Measurements from ENCODE around the gene LGALS16. TPM values are rescaled to one million over a fixed set of nuclear protein-coding genes. Genes with fewer than 3 reads are reported as not detected.

The LGALS16 gene
- total RNA-seq, 4 donors from 2014 or later = not detected

DNA sequence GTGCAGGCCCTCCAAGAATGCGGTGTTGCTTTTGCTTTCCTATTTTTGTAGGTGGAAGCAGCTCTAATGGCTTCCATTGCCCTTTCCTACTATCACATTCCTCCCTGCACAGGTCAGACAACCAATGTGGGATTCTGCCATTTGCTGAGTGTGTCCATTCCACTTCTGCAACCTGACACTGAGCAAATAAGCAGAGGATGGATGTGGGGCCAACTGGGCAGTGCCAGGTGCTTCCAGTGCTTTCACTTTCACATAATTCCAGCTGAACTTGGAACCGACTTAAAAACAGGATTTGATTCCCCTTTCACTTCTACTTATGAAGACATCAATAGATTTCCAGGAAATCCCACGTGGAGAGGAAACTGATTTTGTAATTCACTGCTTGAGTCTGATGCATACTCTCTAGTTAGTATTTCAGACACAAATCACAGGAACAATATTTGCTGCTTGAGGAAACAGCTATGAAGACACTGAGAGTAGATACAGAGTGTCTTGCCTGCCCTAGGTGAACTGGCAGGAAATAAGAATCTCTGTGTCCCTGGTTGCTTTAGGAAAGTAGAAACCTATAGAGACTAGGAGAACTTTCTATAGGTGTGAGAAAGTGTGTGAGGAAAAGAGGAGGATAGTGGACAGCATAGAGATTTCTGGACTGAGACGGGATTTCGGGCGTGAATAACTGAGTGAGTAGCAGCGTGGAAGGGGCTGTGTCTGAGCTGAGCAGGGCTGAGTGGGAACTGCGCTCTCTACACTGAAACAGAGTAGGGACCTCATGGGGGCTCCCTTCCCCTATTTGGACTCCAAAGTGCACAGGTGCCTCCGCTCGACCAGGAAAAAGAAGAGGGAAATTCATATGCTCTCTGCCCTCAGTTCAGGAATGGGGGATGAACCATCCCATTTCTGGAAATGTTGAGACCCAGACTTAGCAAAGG lies 22.5 kb downstream of the LGALS16 start:
- Histone ChIP-seq H3K36me3 (no peaks in the 10 kb centered on the region), H3K9me3 (no peaks in the 10 kb centered on the region), H3K4me1 (peaks cover 9% of the 10 kb centered on the region), H3K4me3 (no peak overlapping the region), H3K27ac (no peak overlapping the region), H3K27me3 (no peaks in the 10 kb centered on the region)
- WGBS = 78% methylated on average over 10 of the region's 10 CpGs
- TF ChIP-seq POLR2A (IDR thresholded peaks at IDR 0.05) (no peak), EP300 (IDR thresholded peaks at IDR 0.05) (no peak), POLR2AphosphoS5 (IDR thresholded peaks at IDR 0.05) (no peak)
- TF ChIP-seq, protein P1, sequence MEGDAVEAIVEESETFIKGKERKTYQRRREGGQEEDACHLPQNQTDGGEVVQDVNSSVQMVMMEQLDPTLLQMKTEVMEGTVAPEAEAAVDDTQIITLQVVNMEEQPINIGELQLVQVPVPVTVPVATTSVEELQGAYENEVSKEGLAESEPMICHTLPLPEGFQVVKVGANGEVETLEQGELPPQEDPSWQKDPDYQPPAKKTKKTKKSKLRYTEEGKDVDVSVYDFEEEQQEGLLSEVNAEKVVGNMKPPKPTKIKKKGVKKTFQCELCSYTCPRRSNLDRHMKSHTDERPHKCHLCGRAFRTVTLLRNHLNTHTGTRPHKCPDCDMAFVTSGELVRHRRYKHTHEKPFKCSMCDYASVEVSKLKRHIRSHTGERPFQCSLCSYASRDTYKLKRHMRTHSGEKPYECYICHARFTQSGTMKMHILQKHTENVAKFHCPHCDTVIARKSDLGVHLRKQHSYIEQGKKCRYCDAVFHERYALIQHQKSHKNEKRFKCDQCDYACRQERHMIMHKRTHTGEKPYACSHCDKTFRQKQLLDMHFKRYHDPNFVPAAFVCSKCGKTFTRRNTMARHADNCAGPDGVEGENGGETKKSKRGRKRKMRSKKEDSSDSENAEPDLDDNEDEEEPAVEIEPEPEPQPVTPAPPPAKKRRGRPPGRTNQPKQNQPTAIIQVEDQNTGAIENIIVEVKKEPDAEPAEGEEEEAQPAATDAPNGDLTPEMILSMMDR (IDR thresholded peaks at IDR 0.05) = no peak
- no peak for DNase-seq (ENCODE audit: low spot score in 2 of 2)

DNA sequence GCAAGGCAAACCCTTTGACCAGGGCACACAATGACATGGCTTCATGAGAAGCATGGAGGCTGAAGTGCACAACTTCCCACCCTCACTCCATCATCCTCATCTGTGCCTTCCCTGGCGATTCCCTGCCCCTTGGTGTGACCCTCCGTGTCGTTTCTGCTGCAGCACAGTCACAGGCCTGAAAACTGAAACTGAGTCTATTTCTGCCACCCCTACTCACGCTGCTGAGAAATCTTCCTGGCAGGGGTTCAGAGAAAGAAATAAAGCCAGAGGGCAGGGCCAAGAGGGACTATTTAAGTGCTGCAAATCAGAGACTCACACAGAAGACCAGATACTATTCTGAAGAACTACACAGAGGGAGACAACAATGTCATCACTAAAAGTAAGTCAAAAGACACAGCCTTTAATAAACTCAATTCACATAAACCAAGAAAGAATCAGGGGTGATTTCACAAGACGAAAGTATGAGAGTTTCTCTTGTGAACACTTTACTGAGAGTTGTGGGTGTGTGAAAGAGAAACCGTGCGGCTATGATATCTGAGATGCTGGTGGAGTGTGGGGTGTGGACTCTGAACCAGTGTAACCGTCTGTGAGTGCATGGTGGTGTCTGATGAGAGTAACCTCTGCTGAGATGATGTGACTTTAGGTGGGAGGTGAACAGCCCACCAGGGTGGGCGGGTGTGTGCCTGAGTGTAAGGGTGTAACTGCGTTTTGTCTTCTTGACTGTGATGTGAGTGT lies 23.5 kb downstream of the LGALS16 start:
- H3K4me3 ChIP-seq = no peak overlapping the region
- 32% methylated on average over 10 of the region's 10 CpGs for WGBS
- H3K36me3 ChIP-seq = no peaks in the 10 kb centered on the region
- H3K27ac ChIP-seq = no peak overlapping the region
- no peak for DNase-seq (ENCODE audit: low spot score in 2 of 2)
- H3K9me3 ChIP-seq = no peaks in the 10 kb centered on the region
- peaks cover 9% of the 10 kb centered on the region for H3K4me1 ChIP-seq
- TF ChIP-seq EP300 (IDR thresholded peaks at IDR 0.05) (no peak), POLR2AphosphoS5 (IDR thresholded peaks at IDR 0.05) (no peak), POLR2A (IDR thresholded peaks at IDR 0.05) (no peak)
- TF ChIP-seq, protein P1 (IDR thresholded peaks at IDR 0.05) = no peak
- no peaks in the 10 kb centered on the region for H3K27me3 ChIP-seq

DNA sequence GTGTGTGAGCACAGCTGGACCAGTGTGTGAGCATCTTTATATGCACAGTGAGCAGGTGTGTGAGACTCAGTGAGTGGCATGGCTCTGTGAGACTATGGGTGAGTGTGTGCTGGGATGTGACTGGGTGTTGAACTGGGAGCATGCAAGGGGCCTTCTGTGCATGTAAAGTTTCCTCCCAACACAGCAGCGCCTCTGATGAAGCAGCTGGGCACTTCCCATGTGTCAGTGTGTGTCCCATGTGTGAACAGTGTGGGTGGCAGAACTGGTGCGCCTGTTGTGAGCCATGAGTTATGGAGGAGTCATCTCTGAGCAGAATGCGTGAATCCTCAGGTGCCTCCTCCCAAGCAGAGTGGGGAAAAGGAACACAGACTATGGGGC lies 24.1 kb downstream of the LGALS16 start:
- Histone ChIP-seq H3K9me3 (no peaks in the 10 kb centered on the region), H3K4me1 (peaks cover 9% of the 10 kb centered on the region), H3K27ac (no peak overlapping the region), H3K27me3 (no peaks in the 10 kb centered on the region), H3K36me3 (no peaks in the 10 kb centered on the region), H3K4me3 (no peak overlapping the region)
- TF ChIP-seq, protein P1 (IDR thresholded peaks at IDR 0.05) = no peak
- no peak for DNase-seq (ENCODE audit: low spot score in 2 of 2)
- WGBS = 63% methylated on average over 3 of the region's 3 CpGs

DNA sequence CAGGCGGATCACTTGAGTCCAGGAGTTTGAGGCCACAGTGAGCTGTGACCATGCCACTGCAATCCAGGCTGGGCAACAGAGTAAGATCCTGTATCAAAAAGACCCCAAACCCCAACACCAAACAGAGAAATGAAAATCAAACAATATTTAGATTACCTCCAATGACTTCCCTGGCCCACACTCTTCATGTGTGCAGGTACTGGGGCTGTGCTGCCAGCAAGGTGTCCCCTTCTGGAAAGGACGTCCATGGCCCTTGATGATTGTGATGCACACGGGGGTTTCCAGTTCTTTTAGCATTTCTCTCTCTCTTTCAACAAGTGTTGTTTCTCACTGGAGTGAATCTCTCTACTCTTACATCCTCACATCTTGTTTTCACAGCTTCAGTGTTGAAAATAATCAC lies 24.9 kb downstream of the LGALS16 start:
- WGBS = 80% methylated on average over 3 of the region's 3 CpGs
- DNase-seq (ENCODE audit: low spot score in 2 of 2) = no peak
- Histone ChIP-seq H3K27me3 (no peaks in the 10 kb centered on the region), H3K4me1 (peaks cover 9% of the 10 kb centered on the region), H3K27ac (no peak overlapping the region), H3K4me3 (no peak overlapping the region), H3K36me3 (no peaks in the 10 kb centered on the region), H3K9me3 (no peaks in the 10 kb centered on the region)
- TF ChIP-seq EP300 (IDR thresholded peaks at IDR 0.05) (no peak), POLR2AphosphoS5 (IDR thresholded peaks at IDR 0.05) (no peak), POLR2A (IDR thresholded peaks at IDR 0.05) (no peak)
- TF ChIP-seq, protein P1 (IDR thresholded peaks at IDR 0.05) = no peak

DNA sequence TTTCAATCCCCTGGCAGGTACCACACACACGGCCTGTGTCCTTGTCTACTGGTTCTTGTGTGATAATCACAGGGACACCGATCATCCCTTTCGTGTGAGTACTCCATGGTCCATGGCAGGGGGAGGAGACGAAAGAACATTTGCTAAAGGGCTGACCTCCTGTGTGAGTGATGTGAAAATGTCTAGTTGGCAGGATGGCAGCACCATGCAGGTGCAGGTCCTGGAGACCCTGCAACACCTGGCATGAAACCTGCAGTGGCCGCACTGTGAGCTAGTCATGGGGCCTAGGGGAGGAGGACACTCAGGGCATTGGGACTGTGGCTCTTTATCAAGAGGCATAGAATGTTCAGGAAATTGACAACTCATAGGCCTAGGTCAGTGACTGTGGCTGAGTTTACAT lies 25.7 kb downstream of the LGALS16 start:
- WGBS = 92% methylated on average over 4 of the region's 5 CpGs
- Histone ChIP-seq H3K4me3 (no peak overlapping the region), H3K36me3 (no peaks in the 10 kb centered on the region), H3K27ac (no peak overlapping the region), H3K4me1 (peaks cover 9% of the 10 kb centered on the region), H3K9me3 (no peaks in the 10 kb centered on the region), H3K27me3 (no peaks in the 10 kb centered on the region)
- TF ChIP-seq POLR2AphosphoS5 (IDR thresholded peaks at IDR 0.05) (no peak), POLR2A (IDR thresholded peaks at IDR 0.05) (no peak), EP300 (IDR thresholded peaks at IDR 0.05) (no peak)
- TF ChIP-seq, protein P1 (IDR thresholded peaks at IDR 0.05) = no peak
- DNase-seq (ENCODE audit: low spot score in 2 of 2) = no peak

Data from suprapubic skin (tissue), 4 donors.